H1 (cell line): ENCODE data around the gene POLR1C. TPM values are rescaled to one million over a fixed set of nuclear protein-coding genes. Genes with fewer than 3 reads are reported as not detected.

Experiments used
- CTCF ChIA-PET: fragments of 300-600 bp; sonication (Branson Sonifier 250); formaldehyde crosslinking; loops from one replicate; lab custom pipeline; 2021; ENCODE audit not compliant: partially characterized antibody; lab: Charles Lee
- POLR2A ChIA-PET: fragments of 300-600 bp; sonication (Branson Sonifier 250); formaldehyde crosslinking; loops from one replicate; lab custom pipeline; 2021; ENCODE audit warnings: inconsistent platforms; ENCODE audit not compliant: partially characterized antibody; lab: Charles Lee
- DNase-seq, 2 experiments: peaks; one replicate each; pipeline versions ENCODE4 v3.0.0 to v3.0.0-alpha.2; 2010 to 2022; ENCODE audit warnings: low spot score in 2 of 2, low read depth in 1 of 2, mixed read lengths in 1 of 2
- FAIRE-seq: peaks from 2 replicates; lab custom pipeline; 2011; peaks lifted over from hg19 to GRCh38; lab: Jason Lieb, UNC
- H2AFZ ChIP-seq: 2 replicates; pipeline ENCODE4 v1.8.1; 2012; ENCODE audit warnings: low read length, inconsistent platforms
- H2AK5ac ChIP-seq: 2 replicates; pipeline ENCODE4 v1.6.1; 2013; ENCODE audit warnings: low read depth, low read length
- H2BK120ac ChIP-seq: replicated peaks from 2 replicates; pipeline ENCODE3; 2013; ENCODE audit warnings: low read depth, low read length, inconsistent platforms
- H2BK12ac ChIP-seq: 2 replicates; pipeline ENCODE4 v1.6.1; 2013; ENCODE audit warnings: low read depth, low read length
- H2BK15ac ChIP-seq: 2 replicates; pipeline ENCODE4 v1.6.1; 2013; ENCODE audit warnings: low read length
- H2BK20ac ChIP-seq: 2 replicates; pipeline ENCODE4 v1.6.1; 2013; ENCODE audit warnings: low read length
- H2BK5ac ChIP-seq: 2 replicates; pipeline ENCODE4 v1.6.1; 2013; ENCODE audit warnings: low read depth, low read length
- H3K14ac ChIP-seq: 2 replicates; pipeline ENCODE4 v1.6.1; 2013; ENCODE audit warnings: inconsistent platforms; ENCODE audit not compliant: insufficient read length
- H3K18ac ChIP-seq: 2 replicates; pipeline ENCODE4 v1.6.1; 2013; ENCODE audit warnings: low read length; ENCODE audit errors: extremely low read depth
- H3K23ac ChIP-seq: 2 replicates; pipeline ENCODE4 v1.6.1; 2013; ENCODE audit warnings: inconsistent platforms; ENCODE audit not compliant: insufficient read length
- H3K23me2 ChIP-seq: 2 replicates; pipeline ENCODE4 v1.6.1; 2013; ENCODE audit warnings: low read depth, low read length
- H3K27ac ChIP-seq: 2 replicates; pipeline ENCODE4 v1.6.1; 2011; ENCODE audit warnings: low read depth, low read length, inconsistent platforms
- H3K27me3 ChIP-seq, 4 experiments: replicated peaks in 1 of 4; 1 replicate in 1 of 4; 2 replicates in 3 of 4; pipeline versions ENCODE4 v1.6.1 to v1.8.1; 2011 to 2013; ENCODE audit warnings: low read length in 3 of 4, mild to moderate bottlenecking in 3 of 4, inconsistent platforms in 2 of 4, mixed read lengths in 2 of 4, moderate library complexity in 1 of 4; ENCODE audit not compliant: control insufficient read depth in 3 of 4, insufficient read depth in 3 of 4; ENCODE audit errors: extremely low read depth in 1 of 4
- H3K36me3 ChIP-seq, 4 experiments: 2 replicates each; pipeline versions ENCODE4 v1.6.1 to v1.8.1; 2011 to 2013; ENCODE audit warnings: mild to moderate bottlenecking in 4 of 4, low read length in 3 of 4, moderate library complexity in 2 of 4, control low read depth in 1 of 4, inconsistent platforms in 1 of 4; ENCODE audit not compliant: insufficient read depth in 4 of 4, control insufficient read depth in 2 of 4
- H3K4ac ChIP-seq: replicated peaks from 2 replicates; pipeline ENCODE3; 2013; ENCODE audit warnings: low read length, low read depth, mixed read lengths, inconsistent platforms; ENCODE audit not compliant: insufficient read length
- H3K4me1 ChIP-seq, 4 experiments: replicated peaks in 1 of 4; 1 replicate in 1 of 4; 2 replicates in 3 of 4; pipeline versions ENCODE4 v1.6.1 to v1.8.1; 2011 to 2013; ENCODE audit warnings: low read length in 3 of 4, inconsistent platforms in 2 of 4, mixed read lengths in 1 of 4; ENCODE audit not compliant: insufficient read depth in 4 of 4, control insufficient read depth in 3 of 4
- H3K4me2 ChIP-seq, 2 experiments: 2 replicates each; pipeline versions ENCODE4 v1.6.1 to v1.8.1; 2011 to 2013; ENCODE audit warnings: low read depth in 2 of 2, low read length in 2 of 2, control low read depth in 1 of 2, inconsistent platforms in 1 of 2, mild to moderate bottlenecking in 1 of 2; ENCODE audit not compliant: insufficient read depth in 1 of 2
- H3K4me3 ChIP-seq, 4 experiments: fragments of 200-600, 300-600 bp in 1 of 4; sonication (generic), shearing (Covaris generic), sonication (Bioruptor Twin) in 1 of 4; 2 replicates each; pipeline versions ENCODE4 v1.5.1 to v1.8.1; 2011 to 2016; ENCODE audit warnings: low read length in 4 of 4, low read depth in 3 of 4, control low read depth in 2 of 4, inconsistent platforms in 2 of 4, mild to moderate bottlenecking in 2 of 4, mixed read lengths in 1 of 4, moderate library complexity in 1 of 4; ENCODE audit not compliant: insufficient read depth in 2 of 4; ENCODE audit errors: extremely low read depth in 1 of 4
- H3K56ac ChIP-seq: replicated peaks from 2 replicates; pipeline ENCODE3; 2013; ENCODE audit warnings: low read depth, mild to moderate bottlenecking, mixed read lengths, low read length, inconsistent platforms; ENCODE audit not compliant: insufficient read length
- H3K79me1 ChIP-seq: 2 replicates; pipeline ENCODE4 v1.6.1; 2013; ENCODE audit warnings: low read depth, low read length, control low read depth
- H3K79me2 ChIP-seq, 2 experiments: 2 replicates each; pipeline versions ENCODE4 v1.6.1 to v1.8.1; 2012 to 2013; ENCODE audit warnings: low read length in 2 of 2, mild to moderate bottlenecking in 2 of 2, inconsistent platforms in 1 of 2; ENCODE audit not compliant: insufficient read depth in 2 of 2, control insufficient read depth in 1 of 2
- H3K9ac ChIP-seq, 4 experiments: replicated peaks in 1 of 4; 1 replicate in 1 of 4; 2 replicates in 3 of 4; pipeline versions ENCODE4 v1.6.1 to v1.8.1; 2011 to 2013; ENCODE audit warnings: low read depth in 3 of 4, low read length in 3 of 4, control low read depth in 2 of 4, mild to moderate bottlenecking in 2 of 4, moderate library complexity in 2 of 4, inconsistent platforms in 1 of 4; ENCODE audit errors: extremely low read depth in 1 of 4
- H3K9me3 ChIP-seq, 2 experiments: 2 replicates each; pipeline versions ENCODE4 v1.6.1 to v1.8.1; 2012 to 2013; ENCODE audit warnings: mild to moderate bottlenecking in 2 of 2, moderate library complexity in 2 of 2, control low read depth in 1 of 2, inconsistent platforms in 1 of 2, low read depth in 1 of 2, low read length in 1 of 2, mixed read lengths in 1 of 2; ENCODE audit not compliant: insufficient read depth in 2 of 2
- H4K20me1 ChIP-seq, 2 experiments: replicated peaks in 1 of 2; 2 replicates each; pipeline versions ENCODE3 to v1.8.1; 2011 to 2013; ENCODE audit warnings: inconsistent platforms in 2 of 2, low read length in 2 of 2, mild to moderate bottlenecking in 1 of 2; ENCODE audit not compliant: insufficient read depth in 2 of 2, control insufficient read depth in 1 of 2
- H4K5ac ChIP-seq: 2 replicates; pipeline ENCODE4 v1.6.1; 2013; ENCODE audit warnings: low read length, low read depth, mixed read lengths, inconsistent platforms; ENCODE audit not compliant: insufficient read length
- H4K8ac ChIP-seq: 2 replicates; pipeline ENCODE4 v1.8.0; 2013; ENCODE audit warnings: mild to moderate bottlenecking, moderate library complexity, low read length, inconsistent platforms; ENCODE audit not compliant: insufficient read depth; ENCODE audit errors: extremely low read depth
- H4K91ac ChIP-seq: replicated peaks from 2 replicates; pipeline ENCODE3; 2013; ENCODE audit warnings: low read length, mixed read lengths, inconsistent platforms; ENCODE audit not compliant: insufficient read length
- ASH2L ChIP-seq: fragments of 200-600, 300-600 bp; sonication (generic); IDR thresholded peaks from one replicate; pipeline ENCODE4 v1.7.1; 2017; ENCODE audit warnings: low read length
- BRCA1 ChIP-seq: IDR thresholded peaks from 2 replicates; pipeline ENCODE4 v1.6.1; 2012; ENCODE audit warnings: low read depth, low read length, improper control_type of control experiment
- CBX8 ChIP-seq: fragments of 300-800, 300-1000 bp; sonication (generic); IDR thresholded peaks from 2 replicates; pipeline ENCODE4 v1.7.1; 2016; ENCODE audit warnings: low read depth, low read length, borderline replicate concordance
- CREB1 ChIP-seq: IDR thresholded peaks from 2 replicates; pipeline ENCODE4 v1.6.1; 2012; ENCODE audit warnings: inconsistent platforms
- PHF8 ChIP-seq: fragments of 200-600 bp; sonication (generic); conservative IDR thresholded peaks from 2 replicates; pipeline ENCODE4 v1.7.1; 2012; ENCODE audit warnings: low read depth, mild to moderate bottlenecking, inconsistent platforms, low read length, moderate library complexity
- RFX5 ChIP-seq: IDR thresholded peaks from 2 replicates; pipeline ENCODE4 v1.6.1; 2011; ENCODE audit warnings: low read depth, low read length, improper control_type of control experiment, borderline replicate concordance
- RXRA ChIP-seq: IDR thresholded peaks from 2 replicates; pipeline ENCODE4 v1.6.1; 2011; ENCODE audit warnings: low read depth, mild to moderate bottlenecking, low read length, moderate library complexity; ENCODE audit not compliant: insufficient read depth
- SAP30 ChIP-seq: fragments of 300-600 bp; sonication (generic); IDR thresholded peaks from 2 replicates; pipeline ENCODE4 v1.7.1; 2012; ENCODE audit warnings: low read length, moderate library complexity, mild to moderate bottlenecking, inconsistent platforms; ENCODE audit not compliant: insufficient read depth, insufficient replicate concordance
- SIRT6 ChIP-seq: IDR thresholded peaks from one replicate; pipeline ENCODE4 v1.7.1; 2012; ENCODE audit warnings: low read length, inconsistent platforms
- SP4 ChIP-seq: IDR thresholded peaks from 2 replicates; pipeline ENCODE4 v1.6.1; 2012; ENCODE audit warnings: low read length, inconsistent platforms
- TCF12 ChIP-seq: IDR thresholded peaks from 2 replicates; pipeline ENCODE4 v1.6.1; 2011; ENCODE audit warnings: low read depth, mild to moderate bottlenecking, low read length
- ZNF274 ChIP-seq: IDR thresholded peaks from 2 replicates; pipeline ENCODE4 v1.7.0; 2012; ENCODE audit warnings: low read length, borderline replicate concordance; ENCODE audit errors: extremely low read depth
- WGBS, 2 experiments: shearing (Covaris generic) in 1 of 2; methylation state at CpG; one replicate each; pipeline versions ENCODE4 v1.1.6 to v1.1.7; 2013 to 2015; ENCODE audit warnings: low lambda C conversion rate in 2 of 2, mixed read lengths in 2 of 2, inconsistent platforms in 1 of 2, low coverage in 1 of 2, missing lambda C conversion rate in 1 of 2; ENCODE audit not compliant: insufficient replicate concordance in 2 of 2, insufficient coverage in 1 of 2, insufficient read length in 1 of 2; ENCODE audit errors: extremely low coverage in 1 of 2, missing lambda C conversion rate in 1 of 2; 5-methylcytosine and 5-hydroxymethylcytosine counted together
- polyA plus RNA-seq, 7 experiments: library from polyadenylated mRNA; depleted of rRNA in 3 of 7; stranded (reverse) in 5 of 7; unstranded in 2 of 7; fragments of >200 nt in 5 of 7; fragments of 200-250 nt in 2 of 7; gene quantifications; 1 replicate in 5 of 7; 2 replicates in 1 of 7; 4 replicates in 1 of 7; pipeline versions ENCODE4 v1.2.1 to v1.2.3, GENCODE V29; 2011 to 2013; ENCODE audit warnings: missing spikeins in 2 of 7, mixed read lengths in 2 of 7
- total RNA-seq: library from RNA; stranded (reverse); fragmentation: NEBNext Ultra II Directional; extraction: Animal tissue kit (Norgen Biotek cat#: 25700); gene quantifications from 2 replicates; pipeline ENCODE4 v1.2.1, GENCODE V29; 2021
- TF ChIP-seq, protein P1 (sequence below): IDR thresholded peaks from 2 replicates; pipeline ENCODE4 v1.6.1; 2011; ENCODE audit warnings: low read depth, mild to moderate bottlenecking, low read length; ENCODE audit not compliant: insufficient read depth

Gene POLR1C
- total and polyA plus RNA-seq, 2 of the 8 experiments (the other 6 are each of a cell fraction or from before 2014, with no cell fraction given) = 42.9 to 49.6 TPM

DNA sequence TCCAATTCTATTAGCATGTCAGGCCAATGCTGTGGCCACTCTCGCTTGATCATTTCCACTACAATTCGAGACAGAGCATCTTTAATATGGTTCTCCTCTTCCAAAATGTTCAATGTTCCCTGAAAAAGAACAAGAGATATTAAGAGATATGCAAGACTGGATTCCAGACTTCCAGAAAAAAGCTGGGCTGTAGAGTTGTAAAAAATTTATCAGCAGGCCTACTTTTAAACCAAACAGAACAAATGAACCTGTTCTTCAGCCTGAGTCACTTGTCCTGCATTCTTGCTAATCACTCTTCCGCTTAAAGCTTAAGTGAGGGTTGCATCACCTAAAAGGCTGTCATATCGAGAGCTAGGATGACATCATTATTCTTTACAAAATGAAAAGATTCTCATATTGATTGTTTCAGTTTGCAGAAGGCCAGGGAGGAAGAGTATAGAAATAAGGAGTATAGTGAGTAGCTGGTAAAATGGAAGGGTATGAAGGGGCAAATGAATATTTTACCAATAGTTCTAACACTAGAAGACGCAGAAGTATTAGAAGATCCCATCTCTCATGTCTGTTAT, 54.1 kb downstream of the POLR1C start:
- H2BK120ac ChIP-seq = no peak overlapping the region
- H2BK12ac ChIP-seq = no peak overlapping the region
- peaks cover 5 to 8% of the 10 kb centered on the region in 2 experiments for H4K20me1 ChIP-seq
- peaks cover 0 to 3% (median 0%) of the 10 kb centered on the region in 4 experiments; a peak in 2 of 7 replicates for H3K4me1 ChIP-seq
- no peak overlapping the region for H3K27ac ChIP-seq
- peaks cover 15 to 70% (median 55%) of the 10 kb centered on the region in 4 experiments for H3K36me3 ChIP-seq
- no peak overlapping the region for H2AFZ ChIP-seq
- H3K56ac ChIP-seq = no peak overlapping the region
- no peak for DNase-seq
- POLR2A ChIA-PET = interaction anchor here (1.5 kb wide), 2 partner anchors 12 to 54 kb away, joined by 3 read pairs; partner anchors contain the start of gene POLR1C
- H3K4me3 ChIP-seq = no peak overlapping the region
- no peak overlapping the region for H4K5ac ChIP-seq
- H2AK5ac ChIP-seq = no peak overlapping the region
- no peak overlapping the region for H3K14ac ChIP-seq
- H2BK20ac ChIP-seq = no peak overlapping the region
- no peak overlapping the region for H4K91ac ChIP-seq
- no peak overlapping the region for H3K4ac ChIP-seq
- no peak overlapping the region for H3K9ac ChIP-seq
- no peak overlapping the region for H3K4me2 ChIP-seq
- no peak overlapping the region for H4K8ac ChIP-seq
- FAIRE-seq = no peak
- H3K23me2 ChIP-seq = peaks cover 3% of the 10 kb centered on the region; the same call in 1 of the 2 replicates
- H3K27me3 ChIP-seq = no peaks in the 10 kb centered on the region
- peaks cover 5 to 35% of the 10 kb centered on the region in 2 experiments for H3K79me2 ChIP-seq
- CTCF ChIA-PET = interaction anchor here (0.9 kb wide), 1 partner anchor 96 kb away, joined by 5 read pairs; no protein-coding TSS in a partner anchor
- H3K18ac ChIP-seq = no peak overlapping the region
- H3K9me3 ChIP-seq = no peaks in the 10 kb centered on the region
- 92% methylated on average over 5 of the region's 5 CpGs; no CpG with 5 or more reads in 1 of the 2 experiments for WGBS, 2 experiments
- peaks cover 5% of the 10 kb centered on the region for H3K79me1 ChIP-seq
- H3K23ac ChIP-seq = no peak overlapping the region
- no peak overlapping the region for H2BK5ac ChIP-seq
- no peak overlapping the region for H2BK15ac ChIP-seq
- TF ChIP-seq PHF8 = no peak
- TF ChIP-seq, protein P1, sequence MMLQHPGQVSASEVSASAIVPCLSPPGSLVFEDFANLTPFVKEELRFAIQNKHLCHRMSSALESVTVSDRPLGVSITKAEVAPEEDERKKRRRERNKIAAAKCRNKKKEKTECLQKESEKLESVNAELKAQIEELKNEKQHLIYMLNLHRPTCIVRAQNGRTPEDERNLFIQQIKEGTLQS = no peak
- no peak for TF ChIP-seq RXRA
- TF ChIP-seq ASH2L = no peak
- TF ChIP-seq SIRT6 = no peak
- TF ChIP-seq RFX5 = no peak
- TF ChIP-seq TCF12 = no peak
- TF ChIP-seq CREB1 = no peak
- no peak for TF ChIP-seq ZNF274
- TF ChIP-seq CBX8 = no peak
- TF ChIP-seq SP4 = no peak
- TF ChIP-seq SAP30 = no peak
- no peak for TF ChIP-seq BRCA1
